HFFc6 (cell line): ENCODE data around the gene MARVELD1. TPM values are rescaled to one million over a fixed set of nuclear protein-coding genes. Genes with fewer than 3 reads are reported as not detected.
A peak's percentile ranks its signal among the peaks of the same experiment; 100 is the strongest.

Source experiments
- DNase-seq: peaks from one replicate; pipeline ENCODE4 v3.0.0-alpha.2; 2018
- H3K27ac Mint-ChIP-seq: 2 replicates; pipeline ENCODE4 v1.8.0; 2020; ENCODE audit warnings: mild to moderate bottlenecking, mixed read lengths
- H3K27me3 Mint-ChIP-seq: 2 replicates; pipeline ENCODE4 v1.8.0; 2021; ENCODE audit warnings: mild to moderate bottlenecking, moderate library complexity, mixed read lengths; ENCODE audit not compliant: insufficient read depth
- H3K36me3 Mint-ChIP-seq: 2 replicates; pipeline ENCODE4 v1.8.0; 2021; ENCODE audit warnings: low read depth, mixed read lengths
- H3K4me1 Mint-ChIP-seq: 2 replicates; pipeline ENCODE4 v1.8.0; 2020; ENCODE audit warnings: low read depth, mixed read lengths
- H3K4me3 Mint-ChIP-seq: 2 replicates; pipeline ENCODE4 v1.8.0; 2020; ENCODE audit warnings: mild to moderate bottlenecking, moderate library complexity, mixed read lengths
- H3K9me3 Mint-ChIP-seq: 2 replicates; pipeline ENCODE4 v1.8.0; 2020; ENCODE audit warnings: mild to moderate bottlenecking, mixed read lengths
- CTCF ChIP-seq: fragments of 200-600 bp; sonication (generic); IDR thresholded peaks from 2 replicates; pipeline ENCODE4 v1.5.0; 2021; ENCODE audit warnings: antibody characterized with exemption, mild to moderate bottlenecking
- total RNA-seq, 6 experiments: library from RNA; stranded (reverse); fragmentation: NEBNext Ultra II Directional; extraction: Animal tissue kit (Norgen Biotek cat#: 25700); gene quantifications; 2 replicates in 1 of 6; 3 replicates in 5 of 6; pipeline ENCODE4 v1.2.3, GENCODE V29; 2021

Gene MARVELD1
- total RNA-seq, 6 experiments from 2014 or later, result 76.7 to 94.7 (median 80.9) TPM

- Mint-ChIP-seq H3K36me3 (no peaks in the 10 kb centered on the region), H3K27me3 (peaks cover 1% of the 10 kb centered on the region; the same call in 1 of the 2 replicates), H3K27ac (no peak overlapping the region), H3K4me3 (no peak overlapping the region), H3K4me1 (peaks cover 29% of the 10 kb centered on the region), H3K9me3 (no peaks in the 10 kb centered on the region)
- no peak for TF ChIP-seq CTCF
- DNase-seq, result no peak
Observed at GRCh38 chr10:97729014-97729413, 15.5 kb downstream of the MARVELD1 start.

GRCh38 chr10:97731346-97732051 lies 18.0 kb downstream of the MARVELD1 start:
- peak; percentile 70 for DNase-seq
- peak; percentile 90 for TF ChIP-seq CTCF
- Mint-ChIP-seq H3K27me3 (peaks cover 5% of the 10 kb centered on the region), H3K4me3 (no peak overlapping the region), H3K4me1 (peaks cover 17% of the 10 kb centered on the region), H3K9me3 (no peaks in the 10 kb centered on the region), H3K36me3 (no peaks in the 10 kb centered on the region; the same call in 1 of the 2 replicates), H3K27ac (no peak overlapping the region)

GRCh38 chr10:97732052-97732359 lies 18.5 kb downstream of the MARVELD1 start:
- Mint-ChIP-seq H3K36me3 (no peaks in the 10 kb centered on the region; the same call in 1 of the 2 replicates), H3K4me1 (peaks cover 12% of the 10 kb centered on the region), H3K27me3 (peaks cover 5% of the 10 kb centered on the region), H3K9me3 (no peaks in the 10 kb centered on the region), H3K4me3 (no peak overlapping the region), H3K27ac (no peak overlapping the region)
- DNase-seq, result no peak
- peak; percentile 18; the same call in 1 of the 2 replicates for TF ChIP-seq CTCF

- no peak overlapping the region for H3K27ac Mint-ChIP-seq
- H3K9me3 Mint-ChIP-seq, result no peaks in the 10 kb centered on the region
- no peak for DNase-seq
- peaks cover 5% of the 10 kb centered on the region; the same call in 1 of the 2 replicates for H3K36me3 Mint-ChIP-seq
- no peak for TF ChIP-seq CTCF
- H3K4me3 Mint-ChIP-seq, result no peak overlapping the region
- H3K4me1 Mint-ChIP-seq, result peaks cover 18% of the 10 kb centered on the region
- H3K27me3 Mint-ChIP-seq, result peaks cover 5% of the 10 kb centered on the region
Observed at GRCh38 chr10:97733256-97733655, 19.7 kb downstream of the MARVELD1 start.

GRCh38 chr10:97734021-97734420 lies 20.5 kb downstream of the MARVELD1 start:
- DNase-seq, result no peak
- no peak overlapping the region for H3K27ac Mint-ChIP-seq
- H3K27me3 Mint-ChIP-seq, result peaks cover 5% of the 10 kb centered on the region
- H3K4me1 Mint-ChIP-seq, result peaks cover 21% of the 10 kb centered on the region
- no peaks in the 10 kb centered on the region for H3K9me3 Mint-ChIP-seq
- H3K4me3 Mint-ChIP-seq, result no peak overlapping the region
- no peak for TF ChIP-seq CTCF
- H3K36me3 Mint-ChIP-seq, result peaks cover 5% of the 10 kb centered on the region; the same call in 1 of the 2 replicates
